Measurements from ENCODE around the gene TENT5C.

- TF ChIP-seq NRF1 (IDR thresholded peaks at IDR 0.05; ENCODE audit: low read depth, low read length) (no peak), SP1 (IDR thresholded peaks at IDR 0.05; ENCODE audit: low read depth, low read length) (no peak), CTCF (IDR thresholded peaks at IDR 0.05; ENCODE audit: control extremely low read depth in 1 of 3, insufficient read depth in 1 of 3, low read depth in 1 of 3, low read length in 3 of 3) (no peak), ATF2 (IDR thresholded peaks at IDR 0.05; ENCODE audit: low read length) (no peak), EZH2 (IDR thresholded peaks at IDR 0.05; ENCODE audit: low read depth, low read length, severe bottlenecking) (no peak)
Measured at GRCh38 chr1:117638759-117639158, 32.9 kb downstream of the TENT5C start.
